ENCODE data around the gene PHKB. TPM values are rescaled to one million over a fixed set of nuclear protein-coding genes. Genes with fewer than 3 reads are reported as not detected.

PHKB gene
- polyA plus RNA-seq, 1 experiment: 78.7 TPM

GRCh38 chr16:47519546-47519945 lies 58.4 kb downstream of the PHKB start:
- no peak for DNase-seq (ENCODE audit: low read depth, low spot score)
- ChIA-PET CTCF (interaction anchor here (1.6 kb wide), 1 partner anchor 645 kb away, joined by 6 read pairs; no protein-coding TSS in a partner anchor), POLR2A (no interaction called here)

GRCh38 chr16:47519996-47520679 lies 59.0 kb downstream of the PHKB start:
- TF ChIP-seq CTCF (IDR thresholded peaks at IDR 0.05; ENCODE audit: low read depth, low read length): no peak

More at GRCh38 chr16:47519546-47519945, 58.4 kb downstream of the PHKB start:
- no peaks in the 10 kb centered on the region for H3K27me3 ChIP-seq (ENCODE audit: control insufficient read depth, insufficient read depth, low read length)
- no peaks in the 10 kb centered on the region for H3K9me3 ChIP-seq (ENCODE audit: control insufficient read depth, insufficient read depth, low read length)
- TF ChIP-seq CTCF (IDR thresholded peaks at IDR 0.05; ENCODE audit: low read depth, low read length): no peak
- no peak overlapping the region for H3K27ac ChIP-seq (ENCODE audit: low read depth, low read length)
- no peak overlapping the region for H3K4me3 ChIP-seq (ENCODE audit: low read depth, low read length)

GRCh38 chr16:47523342-47524006 lies 62.3 kb downstream of the PHKB start:
- H3K4me3 ChIP-seq (ENCODE audit: low read depth, low read length): no peak overlapping the region
- ChIA-PET POLR2A (no interaction called here), CTCF (no interaction called here)
- no peaks in the 10 kb centered on the region for H3K27me3 ChIP-seq (ENCODE audit: control insufficient read depth, insufficient read depth, low read length)
- no peak overlapping the region for H3K27ac ChIP-seq (ENCODE audit: low read depth, low read length)
- H3K9me3 ChIP-seq (ENCODE audit: control insufficient read depth, insufficient read depth, low read length): no peaks in the 10 kb centered on the region
- DNase-seq (ENCODE audit: low read depth, low spot score): no peak
- no peak for TF ChIP-seq CTCF (IDR thresholded peaks at IDR 0.05; ENCODE audit: low read depth, low read length)

More at GRCh38 chr16:47519996-47520679, 59.0 kb downstream of the PHKB start:
- ChIA-PET POLR2A (no interaction called here), CTCF (interaction anchor here (1.6 kb wide), 1 partner anchor 644 kb away, joined by 6 read pairs; no protein-coding TSS in a partner anchor)
- no peak overlapping the region for H3K4me3 ChIP-seq (ENCODE audit: low read depth, low read length)
- DNase-seq (ENCODE audit: low read depth, low spot score): no peak
- no peaks in the 10 kb centered on the region for H3K27me3 ChIP-seq (ENCODE audit: control insufficient read depth, insufficient read depth, low read length)
- no peaks in the 10 kb centered on the region for H3K9me3 ChIP-seq (ENCODE audit: control insufficient read depth, insufficient read depth, low read length)
- H3K27ac ChIP-seq (ENCODE audit: low read depth, low read length): no peak overlapping the region

- no peak for TF ChIP-seq CTCF (IDR thresholded peaks at IDR 0.05; ENCODE audit: low read depth, low read length)
Measured at GRCh38 chr16:47524007-47524405, 62.9 kb downstream of the PHKB start.

GRCh38 chr16:47528431-47528830 lies 67.3 kb downstream of the PHKB start:
- Histone ChIP-seq H3K27ac (ENCODE audit: low read depth, low read length) (no peak overlapping the region), H3K27me3 (ENCODE audit: control insufficient read depth, insufficient read depth, low read length) (no peaks in the 10 kb centered on the region), H3K4me3 (ENCODE audit: low read depth, low read length) (no peak overlapping the region), H3K9me3 (ENCODE audit: control insufficient read depth, insufficient read depth, low read length) (peaks cover 10% of the 10 kb centered on the region)
- no peak for TF ChIP-seq CTCF (IDR thresholded peaks at IDR 0.05; ENCODE audit: low read depth, low read length)
- DNase-seq (ENCODE audit: low read depth, low spot score): no peak
- POLR2A ChIA-PET: no interaction called here
- CTCF ChIA-PET: no interaction called here

More at GRCh38 chr16:47524007-47524405, 62.9 kb downstream of the PHKB start:
- Histone ChIP-seq H3K4me3 (ENCODE audit: low read depth, low read length) (no peak overlapping the region), H3K27me3 (ENCODE audit: control insufficient read depth, insufficient read depth, low read length) (no peaks in the 10 kb centered on the region), H3K27ac (ENCODE audit: low read depth, low read length) (no peak overlapping the region), H3K9me3 (ENCODE audit: control insufficient read depth, insufficient read depth, low read length) (no peaks in the 10 kb centered on the region)
- DNase-seq (ENCODE audit: low read depth, low spot score): no peak
- ChIA-PET POLR2A (no interaction called here), CTCF (no interaction called here)
